ENCODE results near the gene SLBP.

SLBP gene

DNA sequence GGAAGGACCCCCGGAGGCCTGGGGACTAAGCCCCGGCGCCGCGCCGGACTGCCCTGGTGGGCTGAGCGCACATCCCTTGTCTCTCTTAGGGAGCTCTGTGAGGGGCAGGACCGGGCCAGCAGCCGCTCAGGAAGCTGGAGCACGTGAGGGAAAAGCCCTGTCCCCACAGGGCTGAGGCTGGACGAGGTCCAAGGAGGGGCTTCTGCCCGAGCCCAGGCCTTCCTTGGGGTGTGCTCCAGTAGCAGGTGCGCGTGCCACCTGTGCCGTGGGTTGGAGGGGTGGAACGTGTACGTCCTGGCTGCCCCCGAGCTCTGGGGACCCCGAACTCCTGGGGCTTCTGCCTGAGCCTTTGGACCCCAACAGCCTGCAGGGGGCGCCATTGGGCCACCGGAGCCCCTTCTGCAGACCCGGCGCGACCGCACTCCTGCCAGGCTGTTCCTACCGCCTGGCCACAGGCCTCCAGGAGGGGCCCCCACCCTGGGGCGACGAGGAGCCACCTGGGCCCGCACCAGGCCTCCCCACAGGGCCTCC is 36.4 kb upstream of the SLBP start:
- no peak for FAIRE-seq

- FAIRE-seq = no peak
Measured at GRCh38 chr4:1747603-1747967, 35.5 kb upstream of the SLBP start.

DNA sequence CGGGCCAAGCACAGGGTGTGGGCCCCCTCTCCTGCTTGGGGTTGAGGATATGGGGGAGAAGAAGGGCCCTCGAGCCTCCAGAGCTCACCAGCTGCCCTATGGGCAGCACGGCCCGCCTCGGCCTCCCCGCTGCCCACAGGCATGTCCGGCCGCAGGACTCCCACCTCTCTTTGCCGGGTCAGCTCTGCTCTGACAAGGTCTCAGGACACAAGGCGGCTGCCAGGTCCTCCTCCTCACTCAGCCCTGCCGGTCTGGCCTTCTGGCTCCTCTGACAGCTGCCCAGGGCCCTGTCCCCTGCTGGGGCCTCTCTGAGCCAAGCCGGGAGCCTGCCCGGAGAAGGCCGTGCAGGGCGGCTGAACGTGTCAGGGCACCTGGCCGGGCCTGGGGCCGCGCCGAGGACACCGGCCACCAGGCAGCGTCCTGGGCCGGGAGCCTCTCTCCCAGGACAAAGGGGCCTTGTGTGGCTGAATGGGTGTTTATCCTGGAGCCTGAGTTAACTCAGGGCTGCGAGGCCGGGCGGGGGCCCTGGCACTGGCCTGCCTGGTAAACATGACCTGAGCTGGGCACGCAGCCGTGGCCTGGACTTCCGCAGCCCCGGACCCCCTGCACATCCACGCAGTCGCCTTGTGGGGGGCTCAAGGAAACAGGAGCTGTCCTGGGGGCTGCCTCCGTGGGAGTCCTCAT is 34.9 kb upstream of the SLBP start:
- FAIRE-seq = no peak

DNA sequence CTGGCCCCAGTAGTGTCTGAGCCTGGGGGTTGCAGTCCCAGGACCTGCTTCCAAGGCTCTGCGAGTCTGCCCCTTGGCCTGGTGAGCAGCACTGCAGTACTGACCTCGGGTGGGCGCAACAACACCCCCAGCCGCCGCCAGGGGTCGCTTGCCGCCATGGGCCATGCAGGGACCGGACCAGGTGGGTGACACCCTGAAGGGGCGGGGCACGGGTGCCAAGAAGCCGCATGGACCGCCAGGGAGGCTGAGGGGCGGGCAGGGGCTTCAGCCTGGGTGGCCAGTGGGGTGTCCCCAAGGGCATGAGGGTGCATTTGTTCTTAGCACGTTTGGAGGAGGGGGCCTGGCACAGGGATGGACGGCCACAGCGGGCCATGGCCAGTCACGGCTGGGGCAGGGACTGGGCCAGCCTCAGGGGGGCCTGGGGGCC is 34.2 kb upstream of the SLBP start:
- FAIRE-seq = no peak

GRCh38 chr4:1745697-1746096 is 33.6 kb upstream of the SLBP start:
- FAIRE-seq = no peak

GRCh38 chr4:1745165-1745564 is 33.0 kb upstream of the SLBP start:
- FAIRE-seq = no peak

DNA sequence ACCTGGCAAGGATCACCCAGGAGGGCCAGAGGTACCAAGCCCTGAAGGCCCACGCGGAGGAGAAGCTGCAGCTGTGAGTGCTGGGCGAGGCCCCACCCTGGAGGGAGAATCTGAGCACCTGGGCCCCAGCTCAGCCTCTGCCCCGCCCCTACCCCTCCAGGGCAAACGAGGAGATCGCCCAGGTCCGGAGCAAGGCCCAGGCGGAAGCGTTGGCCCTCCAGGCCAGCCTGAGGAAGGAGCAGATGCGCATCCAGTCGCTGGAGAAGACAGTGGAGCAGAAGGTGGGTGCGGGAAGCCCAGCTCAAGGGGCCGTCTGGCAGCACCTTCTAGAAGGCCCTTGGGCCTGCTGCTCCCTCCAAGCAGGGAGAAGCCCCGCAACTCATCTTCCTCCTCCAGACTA is 32.4 kb upstream of the SLBP start:
- FAIRE-seq = no peak

- no peak for FAIRE-seq
Measured at GRCh38 chr4:1743975-1744374, 31.9 kb upstream of the SLBP start.

DNA sequence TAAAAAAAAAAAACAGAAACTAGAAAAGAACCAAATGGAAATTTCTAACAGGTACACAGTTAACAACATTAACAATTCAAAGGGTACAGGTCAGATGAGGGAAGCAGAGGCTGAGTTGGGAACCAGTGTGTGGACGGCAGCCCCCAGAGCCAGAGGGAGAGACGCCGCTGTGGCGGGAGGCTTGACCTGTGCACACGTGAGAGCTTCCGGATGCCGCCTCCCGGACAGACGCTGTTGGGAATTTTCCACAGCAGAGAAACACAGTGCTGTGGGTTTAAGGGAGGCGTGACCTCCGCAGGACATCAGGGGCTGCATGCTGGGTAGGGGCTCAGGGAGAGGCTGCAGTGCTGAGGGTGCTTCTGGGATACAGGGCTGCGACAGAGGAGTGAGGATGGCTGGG is 31.4 kb upstream of the SLBP start:
- no peak for FAIRE-seq

DNA sequence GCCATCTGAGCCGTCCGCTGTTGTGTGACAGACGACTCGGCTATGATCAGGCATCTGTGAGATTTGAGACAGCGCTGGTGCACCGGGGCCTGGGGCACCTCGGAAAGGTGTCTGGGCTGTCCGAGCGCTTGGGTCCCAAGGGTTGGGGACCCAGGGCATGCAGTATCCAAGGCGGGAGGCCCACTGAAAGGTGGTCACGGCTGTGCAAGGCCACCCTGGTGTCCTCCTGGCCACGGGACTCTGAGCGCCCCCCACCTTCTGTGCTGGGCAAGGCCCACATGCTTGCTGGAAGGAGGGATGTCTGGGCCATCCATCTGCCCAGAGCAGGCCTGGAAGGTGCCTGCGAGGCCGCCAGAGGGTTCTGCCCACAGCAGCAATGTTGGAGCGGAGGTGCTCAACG is 29.1 kb upstream of the SLBP start:
- FAIRE-seq = no peak

DNA sequence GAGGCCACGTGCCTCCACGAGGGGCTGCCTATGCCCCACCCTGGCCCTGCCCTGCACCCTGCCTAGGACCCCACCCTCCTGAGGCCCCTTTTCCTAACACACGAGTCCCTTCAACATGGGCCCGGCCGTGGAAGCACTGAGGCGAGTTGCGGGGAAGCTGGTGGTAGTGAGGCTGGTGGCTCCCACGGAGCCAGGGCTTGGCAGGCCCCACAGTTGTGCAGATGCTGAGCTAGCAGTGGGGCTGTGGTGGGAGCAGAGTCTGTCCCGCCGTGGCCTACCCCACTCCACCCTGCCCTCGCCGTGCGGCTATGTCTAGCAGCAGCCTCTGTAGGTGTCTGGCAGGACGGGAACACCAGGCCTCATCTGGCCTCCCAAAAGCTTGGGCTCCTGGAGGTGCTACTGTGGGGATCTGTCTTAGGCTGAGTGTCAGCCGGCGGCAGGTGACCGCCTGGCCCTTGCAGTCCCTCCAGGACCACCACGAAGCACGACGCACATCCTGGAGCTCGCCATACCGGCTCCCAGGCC is 28.0 kb upstream of the SLBP start:
- FAIRE-seq = no peak

DNA sequence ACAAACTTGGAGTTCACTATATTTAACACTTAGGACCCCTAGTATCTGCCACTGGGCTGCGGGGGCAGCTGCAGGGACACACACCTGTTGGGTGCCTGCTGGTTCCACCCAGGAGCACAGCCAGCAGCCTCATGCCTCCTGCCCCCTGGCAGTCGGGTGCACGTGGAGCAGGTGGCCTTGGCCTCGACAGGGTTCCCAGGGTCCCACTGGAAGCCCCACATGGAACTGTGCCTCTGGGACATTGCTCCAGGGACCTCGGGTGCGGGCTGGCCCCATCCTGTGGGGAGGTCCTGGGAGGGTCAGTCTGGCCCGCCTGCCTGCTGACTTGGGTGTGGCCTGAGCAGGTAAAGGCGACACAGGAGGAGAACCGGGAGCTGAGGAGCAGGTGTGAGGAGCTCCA is 27.2 kb upstream of the SLBP start:
- no peak for FAIRE-seq

DNA sequence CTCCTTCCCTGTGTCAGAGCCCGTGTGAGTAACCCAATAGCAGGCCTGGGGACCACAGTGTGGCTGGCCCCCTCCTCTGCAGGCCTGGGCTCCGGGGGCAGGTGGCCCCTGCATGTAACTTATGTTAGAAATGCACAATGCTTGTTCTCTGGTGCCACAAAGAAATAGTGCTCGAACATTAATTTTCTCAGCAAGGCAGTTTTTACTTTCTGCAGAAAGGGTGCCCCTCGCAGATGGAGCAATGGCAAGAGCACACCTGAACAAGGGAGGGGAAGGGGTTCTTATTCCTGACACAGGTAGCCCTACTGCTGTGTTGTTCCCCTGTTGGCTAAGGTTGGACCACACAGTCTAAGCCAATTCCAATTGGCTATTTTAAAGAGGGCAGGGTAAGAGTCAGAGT is 26.3 kb upstream of the SLBP start:
- FAIRE-seq = no peak

DNA sequence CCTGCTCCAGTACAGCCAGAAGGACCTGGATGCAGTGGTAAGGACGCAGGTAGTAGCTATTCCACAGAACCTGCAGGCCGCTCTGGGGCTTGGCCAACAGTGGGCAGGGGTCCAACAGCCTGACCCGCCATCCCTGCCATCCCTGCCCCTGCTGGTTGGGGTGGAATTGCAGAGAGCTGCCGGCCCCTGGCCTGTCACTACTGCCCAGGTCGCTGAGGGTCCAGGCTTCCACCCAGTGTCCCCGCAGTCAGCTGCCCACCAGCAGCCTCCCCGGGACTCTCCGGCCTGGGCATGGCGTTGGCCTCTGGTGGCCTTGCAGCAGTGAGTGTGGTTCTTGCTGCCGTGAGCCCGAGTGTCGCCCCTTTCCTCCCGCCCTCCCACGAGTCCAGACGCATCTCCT is 25.5 kb upstream of the SLBP start:
- FAIRE-seq = no peak

DNA sequence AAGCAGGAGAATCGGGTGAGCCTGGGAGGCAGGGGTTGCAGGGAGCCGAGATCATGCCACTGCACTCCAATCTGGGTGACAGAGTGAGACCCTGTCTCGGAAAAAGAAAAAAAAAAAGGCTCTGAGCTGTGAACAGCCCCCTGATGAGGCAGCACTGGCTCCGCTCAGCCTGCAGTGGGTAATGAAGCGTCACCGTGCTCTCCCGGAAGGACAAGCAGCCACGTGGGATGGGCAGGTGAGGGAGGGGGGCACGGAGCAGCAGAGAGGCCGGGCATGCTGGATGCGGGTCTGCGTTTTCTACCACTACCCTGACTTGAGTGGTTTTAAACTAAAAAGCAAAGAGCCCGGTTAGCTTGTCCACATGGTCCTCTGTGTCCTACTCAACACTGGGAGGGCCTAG is 24.7 kb upstream of the SLBP start:
- FAIRE-seq = no peak

DNA sequence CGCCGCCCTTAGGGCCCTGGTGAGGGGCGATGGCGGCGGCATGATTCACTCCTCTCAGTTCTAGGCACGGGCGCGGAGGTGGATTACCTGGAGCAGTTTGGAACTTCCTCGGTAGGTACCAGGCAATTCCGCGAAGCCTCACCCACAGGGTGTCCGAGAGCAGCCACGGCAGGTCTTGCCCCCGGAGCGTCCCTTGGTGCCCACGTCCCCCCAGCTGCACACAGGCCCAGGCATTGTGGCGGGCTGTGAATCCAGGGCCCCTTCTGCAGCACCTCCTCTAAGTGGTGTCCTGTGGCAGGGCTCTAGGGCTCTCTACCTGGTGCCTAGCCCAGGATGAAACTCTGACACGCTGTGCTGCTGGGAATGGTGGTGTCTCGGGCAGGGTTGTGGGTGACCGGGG is 23.1 kb upstream of the SLBP start:
- no peak for FAIRE-seq

GRCh38 chr4:1732911-1733310 is 20.8 kb upstream of the SLBP start:
- FAIRE-seq = no peak

DNA sequence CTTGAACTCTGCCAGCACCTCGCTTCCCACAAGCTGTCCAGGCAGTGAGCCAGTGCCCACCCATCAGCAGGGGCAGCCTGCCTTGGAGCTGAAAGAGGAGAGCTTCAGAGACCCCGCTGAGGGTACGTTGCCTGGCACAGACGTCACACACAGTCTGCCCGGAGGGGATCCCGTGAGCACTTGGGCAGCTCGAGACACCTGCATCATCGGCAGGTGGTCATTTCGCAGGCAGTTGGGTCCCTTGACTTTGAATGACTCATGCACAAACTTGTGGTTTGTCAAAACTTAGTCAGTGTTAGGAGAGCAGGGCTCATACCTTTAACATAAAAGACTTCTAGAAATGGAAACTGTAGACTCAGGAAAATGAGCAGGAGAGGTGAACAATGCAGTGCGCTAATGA is 19.1 kb upstream of the SLBP start:
- no peak for FAIRE-seq

DNA sequence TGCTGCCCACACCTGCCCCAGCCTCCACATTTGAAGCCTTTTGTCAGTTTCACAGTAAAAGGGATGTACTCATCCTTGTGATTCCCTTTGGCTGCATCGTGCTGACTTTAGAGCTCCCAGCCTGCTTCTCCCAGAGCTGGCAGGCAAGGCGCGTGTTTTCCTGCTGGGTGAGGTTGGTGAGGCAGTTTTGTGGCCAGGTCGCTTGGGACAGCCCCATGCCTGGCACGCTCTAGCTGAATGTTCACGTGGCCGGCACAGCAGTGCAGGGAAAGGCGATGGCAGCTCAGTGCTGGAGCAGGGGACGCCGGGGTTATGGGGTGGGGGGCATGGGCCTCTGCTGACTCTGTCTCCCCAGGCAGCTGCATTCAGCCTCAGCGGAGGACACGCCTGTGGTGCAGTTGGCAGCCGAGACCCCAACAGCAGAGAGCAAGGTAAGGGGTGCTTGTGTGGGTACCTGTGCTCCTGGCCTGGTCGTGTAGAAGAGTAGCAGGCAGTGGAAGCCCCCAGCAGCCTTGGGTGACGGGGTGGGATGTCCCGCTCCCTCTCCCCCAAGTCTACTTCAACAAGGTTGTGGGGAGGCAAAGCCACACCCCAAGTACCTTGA is 18.5 kb upstream of the SLBP start:
- no peak for FAIRE-seq

DNA sequence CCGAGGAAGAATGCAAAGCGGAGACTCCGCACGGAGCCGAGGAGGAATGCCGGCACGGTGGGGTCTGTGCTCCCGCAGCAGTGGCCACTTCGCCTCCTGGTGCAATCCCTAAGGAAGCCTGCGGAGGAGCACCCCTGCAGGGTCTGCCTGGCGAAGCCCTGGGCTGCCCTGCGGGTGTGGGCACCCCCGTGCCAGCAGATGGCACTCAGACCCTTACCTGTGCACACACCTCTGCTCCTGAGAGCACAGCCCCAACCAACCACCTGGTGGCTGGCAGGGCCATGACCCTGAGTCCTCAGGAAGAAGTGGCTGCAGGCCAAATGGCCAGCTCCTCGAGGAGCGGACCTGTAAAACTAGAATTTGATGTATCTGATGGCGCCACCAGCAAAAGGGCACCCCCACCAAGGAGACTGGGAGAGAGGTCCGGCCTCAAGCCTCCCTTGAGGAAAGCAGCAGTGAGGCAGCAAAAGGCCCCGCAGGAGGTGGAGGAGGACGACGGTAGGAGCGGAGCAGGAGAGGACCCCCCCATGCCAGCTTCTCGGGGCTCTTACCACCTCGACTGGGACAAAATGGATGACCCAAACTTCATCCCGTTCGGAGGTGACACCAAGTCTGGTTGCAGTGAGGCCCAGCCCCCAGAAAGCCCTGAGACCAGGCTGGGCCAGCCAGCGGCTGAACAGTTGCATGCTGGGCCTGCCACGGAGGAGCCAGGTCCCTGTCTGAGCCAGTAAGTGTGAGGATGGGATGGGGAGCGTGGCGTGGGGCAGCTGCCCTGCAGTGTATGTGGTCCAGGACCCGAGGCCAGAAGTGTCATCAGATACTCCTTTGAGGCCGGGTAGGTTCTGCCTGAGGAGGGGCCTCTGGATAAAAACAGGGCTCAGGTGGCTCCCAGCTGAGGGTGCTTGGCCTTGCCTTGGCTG is 16.2 kb upstream of the SLBP start:
- FAIRE-seq = no peak

- no peak for FAIRE-seq
Measured at GRCh38 chr4:1727117-1728031, 15.3 kb upstream of the SLBP start.

- FAIRE-seq = peak; percentile 14
Measured at GRCh38 chr4:1726146-1726934, 14.2 kb upstream of the SLBP start.
